Erythroblast (primary cell): Measurements from ENCODE around the gene DNAH9.
"Not testable (repeated sequence)": the region's sequence is repeated elsewhere in the genome, so short reads cannot be mapped to it uniquely, and the experiment has no call there.

Experiments
- GATA1 ChIP-seq: IDR thresholded peaks from 2 replicates; pipeline ENCODE4 v1.6.1; 2011; ENCODE audit warnings: low read depth, mild to moderate bottlenecking, control low read depth, low read length, moderate library complexity
- POLR2A ChIP-seq: IDR thresholded peaks from 2 replicates; pipeline ENCODE4 v1.6.1; 2011; ENCODE audit warnings: mild to moderate bottlenecking, low read length

- TF ChIP-seq POLR2A, GATA1: not testable (repeated sequence)
Measured at GRCh38 chr17:11972741-11973140, 374.5 kb downstream of the DNAH9 start.
